COR-L47 (cell line): ENCODE measurements around the gene WIPF3.
"Not testable (repeated sequence)": the region's sequence is repeated elsewhere in the genome, so short reads cannot be mapped to it uniquely, and the experiment has no call there.

Experiments
- DNase-seq: peaks from one replicate; lab custom pipeline; 2025; lab: John Stamatoyannopoulos, UW

Gene WIPF3

DNA sequence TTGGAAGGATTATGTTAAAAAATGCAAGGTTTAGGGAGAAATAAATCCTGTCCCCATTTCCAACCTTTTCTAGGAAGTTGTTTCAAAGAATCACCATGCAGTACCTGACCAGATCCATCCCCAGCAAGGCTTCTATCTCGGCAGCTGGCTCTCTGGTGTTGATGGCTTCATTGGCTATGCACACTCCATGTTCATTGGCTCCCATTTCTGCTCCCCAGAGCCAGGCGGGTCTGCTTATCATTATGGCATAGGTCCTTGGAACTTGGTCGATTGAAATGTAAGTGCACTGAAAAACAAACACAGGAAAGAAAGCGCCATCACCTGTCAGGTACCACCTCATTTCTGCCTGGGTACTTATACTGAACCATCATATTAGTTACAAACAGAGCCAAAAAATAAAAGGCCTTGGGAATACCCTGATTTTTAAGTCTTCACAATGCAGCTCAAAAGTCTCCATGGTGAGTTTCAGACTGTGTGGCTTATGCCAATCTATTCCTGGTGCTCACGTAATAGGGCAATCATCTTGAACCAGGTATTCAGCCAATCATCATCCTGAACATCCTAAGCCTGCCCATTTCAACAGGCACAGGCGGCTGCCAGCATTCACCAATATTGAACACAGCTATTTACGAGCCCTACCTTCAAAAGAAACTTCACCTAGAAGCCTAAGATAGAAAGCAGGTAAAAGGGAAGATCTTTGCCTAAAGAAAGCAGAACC is 148.9 kb downstream of the WIPF3 start:
- no peak for DNase-seq

DNA sequence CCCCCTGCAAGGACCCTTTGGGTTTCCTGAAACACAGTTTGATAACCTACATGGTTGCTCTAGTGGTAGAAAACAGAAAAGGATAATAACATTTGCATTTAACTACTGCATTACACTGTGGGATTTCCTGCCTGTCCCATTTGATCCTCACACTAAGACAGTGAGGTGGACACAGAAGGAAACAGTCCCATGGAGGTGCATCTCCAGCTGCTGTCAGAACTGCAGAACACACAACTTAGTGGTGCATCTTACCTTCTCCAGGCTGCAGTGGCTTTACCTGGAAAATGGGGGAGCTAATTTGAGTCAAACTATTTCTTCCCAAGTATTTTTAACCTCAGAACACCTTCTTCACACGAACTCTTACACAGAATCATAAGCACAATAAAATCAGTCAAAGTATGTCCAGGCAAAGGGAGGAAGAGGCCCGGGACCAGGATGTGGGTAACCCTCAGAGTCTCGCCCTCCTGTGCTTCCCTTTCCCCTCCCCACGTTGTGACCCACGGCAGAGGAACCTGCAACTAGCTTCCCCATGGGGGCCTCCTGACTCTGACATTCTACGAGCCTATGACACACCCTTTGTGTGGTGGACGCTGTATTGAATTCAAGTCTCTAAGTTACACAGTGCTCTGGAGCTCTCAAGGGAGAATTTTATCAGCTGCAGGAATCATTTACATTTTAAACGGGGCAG is 149.6 kb downstream of the WIPF3 start:
- DNase-seq: no peak

- DNase-seq: no peak
Measured at GRCh38 chr7:29956487-29956836, 150.2 kb downstream of the WIPF3 start.

DNA sequence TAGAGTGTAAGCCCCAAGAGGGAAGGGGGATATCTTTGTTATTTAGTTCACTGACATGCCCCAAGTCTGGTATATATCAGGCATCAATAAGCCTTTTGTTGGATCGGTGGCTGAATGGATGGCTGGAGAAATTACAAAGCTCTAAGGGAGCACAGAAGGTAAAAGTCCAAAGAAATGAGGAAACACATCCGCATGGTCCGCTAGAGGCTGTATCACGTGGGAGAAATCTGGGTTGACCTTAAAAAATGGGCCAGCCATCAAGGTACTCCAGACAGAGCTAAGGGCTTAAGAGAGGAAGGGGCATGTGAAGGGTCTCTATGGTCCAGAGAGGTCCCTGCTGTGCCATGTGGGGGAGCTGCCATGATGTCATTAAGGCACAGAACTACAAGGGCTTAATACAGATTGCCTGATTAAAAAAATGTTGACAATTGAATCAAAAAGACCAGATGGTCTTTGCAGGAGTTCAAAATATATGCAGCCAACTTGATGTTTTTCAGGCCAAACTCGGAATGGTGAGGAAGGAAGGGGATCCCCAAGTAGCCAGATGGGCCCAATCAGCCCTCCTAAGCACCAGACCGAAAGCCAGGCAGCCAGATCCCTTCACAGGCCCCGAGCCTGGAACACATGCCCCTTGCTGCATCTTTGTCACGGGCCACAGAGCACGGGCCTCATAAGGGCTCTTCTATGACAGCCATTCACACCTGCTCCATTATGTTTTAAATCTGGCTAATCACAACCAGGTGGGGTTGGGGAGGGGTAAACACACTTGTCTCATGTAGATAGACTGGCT is 151.4 kb downstream of the WIPF3 start:
- no peak for DNase-seq

DNA sequence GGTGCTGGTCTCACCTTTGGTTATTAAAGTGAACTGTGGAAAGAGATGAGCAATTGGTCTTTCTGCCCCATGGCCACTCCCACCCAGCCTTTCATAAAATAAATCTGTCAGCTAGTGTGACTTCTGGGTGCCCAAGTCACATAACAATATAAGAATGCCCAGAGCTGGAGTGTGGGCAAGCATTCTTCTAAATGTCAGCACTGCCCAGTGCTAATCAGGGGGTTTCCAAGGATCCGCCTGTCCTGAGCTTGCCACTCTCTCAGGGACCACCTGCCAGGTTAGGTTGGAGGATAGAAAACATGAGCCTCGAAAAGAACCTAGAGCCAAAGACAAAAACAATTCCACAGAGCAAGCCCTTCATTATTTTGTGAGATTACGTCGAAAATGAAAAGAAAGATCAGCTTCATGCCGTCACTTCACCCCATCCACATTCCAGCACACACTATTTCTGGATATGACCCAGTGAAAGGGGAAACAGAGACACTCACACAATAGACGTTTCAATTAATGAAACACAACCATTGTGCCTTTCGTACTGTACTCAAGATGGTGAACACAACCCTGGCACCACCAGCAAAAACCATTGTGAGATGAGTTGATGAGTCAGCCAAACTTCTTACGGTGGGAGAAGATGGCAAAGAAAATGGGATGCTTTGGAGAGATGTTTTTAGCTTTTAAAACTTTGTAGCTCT is 152.5 kb downstream of the WIPF3 start:
- DNase-seq: no peak

DNA sequence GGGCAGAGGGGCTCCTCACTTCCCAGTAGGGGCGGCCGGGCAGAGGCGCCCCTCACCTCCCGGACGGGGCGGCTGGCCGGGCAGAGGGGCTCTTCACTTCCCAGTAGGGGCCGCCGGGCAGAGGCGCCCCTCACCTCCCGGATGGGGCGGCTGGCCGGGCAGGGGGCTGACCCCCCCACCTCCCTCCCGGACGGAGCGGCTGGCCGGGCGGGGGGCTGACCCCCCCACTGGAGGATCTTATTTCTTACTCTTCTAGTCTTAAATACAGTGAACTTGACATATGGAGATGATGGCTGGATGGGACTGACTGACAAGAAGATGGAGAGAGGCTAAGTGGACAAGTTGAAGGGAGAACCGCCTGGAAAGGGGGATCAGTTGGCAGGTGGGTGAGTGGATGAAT is 155.3 kb downstream of the WIPF3 start:
- not testable (repeated sequence) for DNase-seq

DNA sequence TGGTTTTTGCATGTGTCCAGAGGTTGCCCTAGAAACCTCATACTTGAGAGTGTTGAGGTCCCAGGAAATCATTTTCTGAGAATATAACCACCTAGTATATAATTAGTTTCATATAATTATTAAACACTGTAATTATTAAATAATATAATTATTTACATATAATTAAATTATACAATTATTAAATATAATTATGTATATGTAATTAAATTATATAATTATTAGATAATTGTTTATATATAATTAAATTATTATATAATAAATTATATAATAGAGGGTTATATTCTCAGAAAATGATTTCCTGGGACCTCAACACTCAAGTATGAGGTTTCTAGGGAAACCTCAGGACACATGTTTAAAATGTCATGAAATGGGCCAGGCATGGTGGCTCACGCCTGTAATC is 155.7 kb downstream of the WIPF3 start:
- no peak for DNase-seq

DNA sequence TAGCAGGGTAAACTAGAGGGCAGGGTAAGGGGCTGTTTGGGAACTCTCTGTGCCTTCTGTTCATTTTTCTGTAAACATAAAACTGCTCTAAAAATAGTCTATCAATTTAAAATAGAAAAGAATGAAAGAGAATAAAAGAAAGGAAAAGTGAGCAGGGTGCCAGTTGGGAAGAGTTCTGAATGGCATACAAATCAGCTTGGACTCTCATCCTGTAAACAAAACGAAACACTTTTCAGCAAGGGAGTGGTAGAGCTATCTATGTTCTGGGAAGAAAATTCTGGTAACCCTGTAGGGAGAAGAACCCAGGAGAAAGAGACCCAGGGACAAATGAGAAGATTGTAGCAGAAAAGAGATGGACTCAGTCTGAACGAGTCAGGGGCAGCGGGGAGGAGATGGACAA is 158.7 kb downstream of the WIPF3 start:
- no peak for DNase-seq
